ENCODE measurements around the gene MUC2.

The MUC2 gene

GRCh38 chr11:1051356-1052132 is 23.1 kb upstream of the MUC2 start:
- no peak overlapping the region for H3K4me3 ChIP-seq (replicated peaks; ENCODE audit: insufficient read depth, low read length)
- TF ChIP-seq REST (IDR thresholded peaks at IDR 0.05; ENCODE audit: insufficient replicate concordance, low read depth) (no peak), POLR2AphosphoS5 (IDR thresholded peaks at IDR 0.05; ENCODE audit: low read depth) (no peak), SPI1 (IDR thresholded peaks at IDR 0.05; ENCODE audit: borderline replicate concordance, low read depth) (no peak), CTCF (IDR thresholded peaks at IDR 0.05; ENCODE audit: insufficient read depth, low read length) (no peak)
- no peak overlapping the region for H3K27ac ChIP-seq (replicated peaks)
- H3K27me3 ChIP-seq (ENCODE audit: insufficient read depth, poor library complexity, severe bottlenecking), result peaks cover 34% of the 10 kb centered on the region
- DNase-seq (ENCODE audit: low read depth in 1 of 2, low spot score in 1 of 2), result no peak

- TF ChIP-seq SPI1 (IDR thresholded peaks at IDR 0.05; ENCODE audit: borderline replicate concordance, low read depth), result no peak
- no peak for TF ChIP-seq REST (IDR thresholded peaks at IDR 0.05; ENCODE audit: insufficient replicate concordance, low read depth)
- TF ChIP-seq GABPA (IDR thresholded peaks at IDR 0.05; ENCODE audit: low read depth), result no peak
- TF ChIP-seq CTCF (IDR thresholded peaks at IDR 0.05; ENCODE audit: insufficient read depth, low read length), result no peak
- TF ChIP-seq POLR2AphosphoS5 (IDR thresholded peaks at IDR 0.05; ENCODE audit: low read depth), result no peak
- no peak overlapping the region for H3K4me3 ChIP-seq (replicated peaks; ENCODE audit: insufficient read depth, low read length)
- DNase-seq (ENCODE audit: low read depth in 1 of 2, low spot score in 1 of 2), result no peak
- no peak overlapping the region for H3K27ac ChIP-seq (replicated peaks)
- peaks cover 27% of the 10 kb centered on the region for H3K27me3 ChIP-seq (ENCODE audit: insufficient read depth, poor library complexity, severe bottlenecking)
Measured at GRCh38 chr11:1052133-1053011, 22.3 kb upstream of the MUC2 start.

- TF ChIP-seq SPI1 (IDR thresholded peaks at IDR 0.05; ENCODE audit: borderline replicate concordance, low read depth) (no peak), POLR2AphosphoS5 (IDR thresholded peaks at IDR 0.05; ENCODE audit: low read depth) (no peak), GABPA (IDR thresholded peaks at IDR 0.05; ENCODE audit: low read depth) (no peak), CTCF (IDR thresholded peaks at IDR 0.05; ENCODE audit: insufficient read depth, low read length) (no peak), REST (IDR thresholded peaks at IDR 0.05; ENCODE audit: insufficient replicate concordance, low read depth) (no peak)
- peaks cover 19% of the 10 kb centered on the region for H3K27me3 ChIP-seq (ENCODE audit: insufficient read depth, poor library complexity, severe bottlenecking)
- no peak overlapping the region for H3K4me3 ChIP-seq (replicated peaks; ENCODE audit: insufficient read depth, low read length)
- H3K27ac ChIP-seq (replicated peaks), result no peak overlapping the region
- DNase-seq (ENCODE audit: low read depth in 1 of 2, low spot score in 1 of 2), result no peak
Measured at GRCh38 chr11:1053121-1053901, 21.4 kb upstream of the MUC2 start.
